Umbilical cord (tissue), 2 donors: ENCODE data around the gene AGBL2. TPM values are rescaled to one million over a fixed set of nuclear protein-coding genes. Genes with fewer than 3 reads are reported as not detected.
"Not testable (repeated sequence)": the region's sequence is repeated elsewhere in the genome, so short reads cannot be mapped to it uniquely, and the experiment has no call there.

Experiments
- DNase-seq: peaks from one replicate; pipeline ENCODE4 v3.0.0-alpha.2; 2015; ENCODE audit warnings: low spot score
- total RNA-seq: library from RNA; depleted of rRNA; stranded (reverse); fragments of >200 nt; gene quantifications from one replicate; pipeline ENCODE4 v1.2.3, GENCODE V29; 2014; ENCODE audit warnings: low replicate concordance; ENCODE audit not compliant: insufficient read depth

AGBL2 gene, protein sequence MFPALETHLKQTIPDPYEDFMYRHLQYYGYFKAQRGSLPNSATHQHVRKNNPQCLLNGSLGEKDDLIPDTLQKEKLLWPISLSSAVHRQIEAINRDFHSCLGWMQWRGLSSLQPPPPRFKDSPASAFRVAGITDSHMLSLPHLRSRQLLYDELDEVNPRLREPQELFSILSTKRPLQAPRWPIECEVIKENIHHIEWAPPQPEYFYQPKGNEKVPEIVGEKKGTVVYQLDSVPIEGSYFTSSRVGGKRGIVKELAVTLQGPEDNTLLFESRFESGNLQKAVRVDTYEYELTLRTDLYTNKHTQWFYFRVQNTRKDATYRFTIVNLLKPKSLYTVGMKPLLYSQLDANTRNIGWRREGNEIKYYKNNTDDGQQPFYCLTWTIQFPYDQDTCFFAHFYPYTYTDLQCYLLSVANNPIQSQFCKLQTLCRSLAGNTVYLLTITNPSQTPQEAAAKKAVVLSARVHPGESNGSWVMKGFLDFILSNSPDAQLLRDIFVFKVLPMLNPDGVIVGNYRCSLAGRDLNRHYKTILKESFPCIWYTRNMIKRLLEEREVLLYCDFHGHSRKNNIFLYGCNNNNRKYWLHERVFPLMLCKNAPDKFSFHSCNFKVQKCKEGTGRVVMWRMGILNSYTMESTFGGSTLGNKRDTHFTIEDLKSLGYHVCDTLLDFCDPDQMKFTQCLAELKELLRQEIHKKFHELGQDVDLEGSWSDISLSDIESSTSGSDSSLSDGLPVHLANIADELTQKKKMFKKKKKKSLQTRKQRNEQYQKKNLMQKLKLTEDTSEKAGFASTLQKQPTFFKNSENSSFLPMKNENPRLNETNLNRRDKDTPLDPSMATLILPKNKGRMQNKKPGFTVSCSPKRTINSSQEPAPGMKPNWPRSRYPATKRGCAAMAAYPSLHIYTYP
- 1.2 TPM for total RNA-seq

DNA sequence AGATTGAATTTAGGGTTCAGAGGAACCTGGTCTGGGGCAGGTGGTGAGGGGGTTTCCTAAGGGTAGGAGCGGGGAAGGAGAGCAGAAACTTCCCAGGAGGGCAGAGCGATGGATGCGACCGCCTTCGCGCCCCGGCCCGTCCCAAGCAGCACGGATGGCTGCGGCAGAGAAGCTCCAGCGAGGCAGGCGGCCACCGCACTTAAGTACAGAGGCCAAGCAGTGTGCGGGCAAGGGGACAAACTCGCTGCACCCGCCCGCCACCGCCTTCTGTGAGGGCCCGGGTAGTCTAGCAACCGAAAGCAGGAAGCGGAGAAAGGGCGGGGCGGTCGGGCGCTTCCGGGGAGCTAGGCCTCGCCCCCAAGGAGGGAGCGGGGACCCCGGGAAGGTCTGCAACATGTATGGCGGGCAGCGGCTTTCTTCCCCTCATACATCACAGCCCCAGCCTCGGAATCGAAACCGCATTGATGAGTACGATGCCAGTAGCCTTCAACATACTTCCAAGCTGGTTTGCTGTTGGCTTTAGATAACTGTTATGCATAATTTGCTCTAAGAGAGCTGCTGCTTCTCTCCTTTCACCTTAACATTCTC, at the start of gene AGBL2:
AGBL2 (minus strand) TSS at position 288 of the 588 bp plus-strand sequence. CDS start 719 bp downstream, outside the sequence.
- peak; percentile 84 for DNase-seq

DNA sequence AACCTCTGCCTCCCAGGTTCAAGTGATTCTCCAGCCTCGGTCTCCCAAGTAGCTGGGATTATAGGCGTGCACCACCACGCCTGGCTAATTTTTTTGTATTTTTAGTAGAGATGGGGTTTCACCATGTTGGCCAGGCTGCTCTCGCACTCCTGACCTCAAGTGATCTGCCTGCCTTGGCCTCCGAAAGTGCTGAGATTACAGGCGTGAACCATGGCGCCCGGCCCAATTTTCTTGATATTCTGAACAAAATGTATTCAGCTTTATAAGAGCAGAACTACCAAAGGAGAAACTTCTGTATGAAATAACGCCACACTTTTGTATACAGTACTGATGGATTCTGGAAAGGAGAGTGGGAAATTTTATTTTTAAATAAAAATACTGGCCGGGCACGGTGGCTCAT, 44.1 kb upstream of the AGBL2 start:
- not testable (repeated sequence) for DNase-seq

DNA sequence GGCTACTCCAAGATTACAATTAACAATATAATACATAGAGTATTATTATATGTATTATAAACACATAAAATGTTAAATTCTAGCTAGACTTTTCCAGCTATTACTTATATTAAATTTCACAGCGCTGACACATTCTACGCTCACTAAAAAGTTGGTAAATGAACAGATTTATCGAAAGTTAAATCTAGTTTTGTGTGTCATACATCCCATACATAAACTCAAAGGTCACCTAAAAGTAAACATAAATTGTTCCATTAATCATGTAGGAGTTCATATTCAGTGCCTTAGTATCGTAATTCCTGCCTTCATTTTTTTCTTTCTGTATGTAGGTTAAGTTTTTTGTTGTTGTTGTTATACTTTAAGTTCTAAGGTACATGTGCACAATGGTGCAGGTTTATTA, 41.0 kb upstream of the AGBL2 start:
- DNase-seq, result no peak

DNA sequence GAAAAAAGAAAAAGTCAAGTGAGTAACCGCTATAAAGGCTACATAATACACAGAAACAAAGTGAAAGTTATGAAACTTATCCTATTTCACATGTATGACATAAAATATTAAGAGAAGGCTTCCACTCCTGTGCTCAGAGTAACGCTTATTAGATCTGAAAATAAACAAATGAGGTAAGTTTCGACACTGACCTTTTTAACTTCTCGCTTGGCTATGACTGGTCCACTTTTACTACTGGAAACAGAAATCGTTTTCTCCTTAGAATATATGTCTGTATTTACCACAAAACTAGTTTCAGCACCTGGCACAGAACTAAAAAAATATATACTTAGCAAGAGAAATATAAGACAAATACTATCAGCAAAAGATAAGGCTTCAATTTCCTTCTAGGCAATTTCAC, 35.6 kb upstream of the AGBL2 start:
- DNase-seq, result no peak

DNA sequence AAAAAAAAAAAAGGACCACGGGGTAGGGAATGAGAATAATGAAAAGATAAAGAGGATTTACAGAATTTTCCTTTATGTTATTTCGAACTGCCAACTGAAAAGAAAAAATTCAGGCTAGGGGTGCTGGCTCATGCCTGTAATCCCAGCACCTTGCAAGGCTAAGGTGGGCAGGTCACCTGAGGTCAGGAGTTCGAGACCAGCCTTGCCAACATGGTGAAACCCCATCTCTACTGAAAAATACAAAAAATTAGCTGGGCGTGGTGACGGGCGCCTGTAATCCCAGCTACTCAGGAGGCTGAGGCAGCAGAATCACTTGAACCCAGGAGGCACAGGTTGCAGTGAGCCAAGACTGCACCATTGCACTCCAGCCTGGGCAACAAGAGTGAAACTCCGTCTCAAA, 27.3 kb upstream of the AGBL2 start:
- not testable (repeated sequence) for DNase-seq

DNA sequence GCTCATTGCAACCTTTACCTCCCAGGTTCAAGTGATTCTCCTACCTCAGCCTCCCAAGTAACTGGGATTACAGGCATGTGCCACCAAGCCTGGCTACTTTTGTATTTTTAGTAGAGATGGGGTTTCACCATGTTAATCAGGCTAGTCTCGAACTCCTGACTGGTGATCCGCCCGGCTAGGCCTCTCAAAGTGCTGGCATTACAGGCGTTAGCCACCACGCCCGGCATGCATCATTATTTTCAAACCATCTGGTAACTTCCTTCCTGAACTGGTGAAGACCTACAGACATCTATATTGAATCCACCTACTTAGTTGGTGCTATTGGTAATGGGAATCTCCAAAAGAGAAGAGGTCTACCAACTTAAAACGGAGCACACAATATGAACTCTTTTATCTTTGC, 22.6 kb upstream of the AGBL2 start:
- DNase-seq, result not testable (repeated sequence)

DNA sequence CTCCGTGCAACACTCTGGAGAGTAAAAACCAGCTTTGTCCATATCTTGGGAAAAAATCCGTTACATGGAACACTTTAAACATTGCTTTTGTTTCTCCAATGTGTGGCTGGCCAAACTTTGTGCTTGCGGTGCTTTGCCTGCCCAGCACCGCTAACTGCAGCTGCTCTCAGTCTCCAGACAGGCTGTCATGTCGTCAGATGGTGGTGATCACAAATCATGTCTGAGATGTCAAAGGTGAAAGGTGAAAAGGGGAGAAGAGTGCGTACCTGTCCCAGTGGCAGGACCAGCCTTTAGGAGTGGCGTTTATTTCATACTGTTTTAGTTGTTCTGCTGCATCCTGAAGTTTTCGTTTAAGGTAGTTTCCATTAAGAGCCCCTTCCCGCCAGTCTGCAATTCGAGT, 17.1 kb upstream of the AGBL2 start:
- no peak for DNase-seq

DNA sequence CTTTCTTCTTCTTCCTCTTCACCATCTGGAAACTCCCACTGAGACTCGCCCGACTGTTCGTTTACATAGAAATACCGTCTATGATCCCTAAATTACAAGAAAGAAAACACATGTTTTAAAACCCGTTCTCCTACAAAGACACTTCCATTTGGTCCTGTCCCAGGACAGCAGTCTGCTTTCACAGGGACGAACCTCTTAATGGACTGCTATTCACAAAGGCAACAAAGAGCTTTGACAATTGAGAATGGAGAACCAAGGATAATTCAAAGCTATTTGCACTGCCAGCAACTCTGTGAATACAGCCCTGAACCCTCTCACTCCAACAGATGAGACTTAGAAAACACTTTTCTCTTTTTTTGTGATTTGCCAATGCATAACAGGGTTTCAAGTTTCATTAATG, 16.3 kb upstream of the AGBL2 start:
- no peak for DNase-seq

DNA sequence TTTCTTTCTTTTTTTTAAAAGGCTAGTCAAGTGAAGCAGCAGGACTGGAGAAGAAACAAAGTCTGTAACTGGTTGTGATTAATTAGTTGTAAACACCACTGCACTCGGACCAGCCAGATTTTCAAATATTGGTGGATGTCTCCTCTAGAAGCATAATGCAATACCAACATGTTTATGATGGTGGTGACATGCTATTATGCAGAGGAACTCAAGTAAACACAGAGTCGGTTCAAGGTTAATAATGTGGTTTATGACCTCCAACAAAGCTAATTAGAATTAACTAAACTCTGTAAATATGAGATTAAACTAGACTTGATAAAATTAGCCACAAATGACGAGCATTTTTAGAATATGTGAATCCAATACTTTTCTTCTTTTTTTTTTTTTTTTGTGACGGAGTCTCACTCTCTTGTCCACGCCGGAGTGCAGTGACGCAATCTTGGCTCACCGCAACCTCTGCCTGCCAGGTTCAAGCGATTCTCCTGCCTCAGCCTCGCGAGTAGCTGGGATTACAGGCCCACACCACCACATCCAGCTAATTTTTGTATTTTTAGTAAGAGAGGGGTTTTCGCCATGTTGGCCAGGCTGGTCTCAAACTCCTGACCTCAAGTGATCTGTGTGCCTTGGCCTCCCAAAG, 11.8 kb upstream of the AGBL2 start:
- no peak for DNase-seq

DNA sequence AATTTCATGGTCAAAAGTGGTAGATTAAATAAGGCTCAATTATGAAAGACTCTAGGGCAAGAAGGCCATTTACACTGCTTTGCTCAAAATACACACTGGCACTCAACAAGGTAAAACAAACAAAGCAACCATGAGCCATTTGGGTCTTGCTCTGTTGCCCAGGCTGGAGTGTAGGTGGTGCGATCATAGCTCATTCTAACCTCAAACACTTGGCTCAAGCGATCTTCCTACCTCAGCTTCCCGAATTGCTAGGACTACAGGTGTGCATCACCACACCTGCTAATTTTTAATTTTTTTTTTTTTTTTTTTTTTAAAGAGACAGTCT, 10.9 kb upstream of the AGBL2 start:
- no peak for DNase-seq

DNA sequence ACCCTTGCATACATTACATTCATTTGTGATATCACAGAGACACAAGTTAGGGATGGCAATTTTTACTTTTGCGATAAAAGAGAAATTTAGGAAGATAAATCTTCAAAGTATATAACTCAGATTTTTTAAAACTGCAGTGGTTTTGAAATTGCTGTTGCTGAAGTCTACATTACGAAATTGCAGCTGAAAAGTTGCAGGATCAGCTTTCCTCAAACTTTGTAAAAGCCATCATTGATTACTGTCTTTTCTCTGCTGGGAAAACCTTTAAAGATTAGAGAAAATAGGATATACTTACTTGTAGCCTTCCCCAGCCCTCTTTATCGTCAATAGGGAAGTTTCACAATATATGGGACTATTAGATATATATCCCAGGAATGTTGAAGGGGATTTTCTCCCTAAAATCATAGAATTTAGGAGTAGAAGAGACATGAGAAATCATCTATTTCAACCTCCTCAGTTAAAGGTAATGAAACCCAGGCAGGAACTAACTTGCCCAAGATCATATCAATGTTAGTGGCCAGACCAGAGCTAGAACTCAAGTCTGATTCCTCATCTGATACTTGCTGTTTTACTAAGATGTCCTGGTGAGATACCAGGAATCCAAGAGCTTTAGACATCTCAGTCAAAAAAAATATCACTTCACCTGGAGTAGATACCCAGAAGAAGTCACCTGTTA, 10.4 kb upstream of the AGBL2 start:
- DNase-seq, result no peak

DNA sequence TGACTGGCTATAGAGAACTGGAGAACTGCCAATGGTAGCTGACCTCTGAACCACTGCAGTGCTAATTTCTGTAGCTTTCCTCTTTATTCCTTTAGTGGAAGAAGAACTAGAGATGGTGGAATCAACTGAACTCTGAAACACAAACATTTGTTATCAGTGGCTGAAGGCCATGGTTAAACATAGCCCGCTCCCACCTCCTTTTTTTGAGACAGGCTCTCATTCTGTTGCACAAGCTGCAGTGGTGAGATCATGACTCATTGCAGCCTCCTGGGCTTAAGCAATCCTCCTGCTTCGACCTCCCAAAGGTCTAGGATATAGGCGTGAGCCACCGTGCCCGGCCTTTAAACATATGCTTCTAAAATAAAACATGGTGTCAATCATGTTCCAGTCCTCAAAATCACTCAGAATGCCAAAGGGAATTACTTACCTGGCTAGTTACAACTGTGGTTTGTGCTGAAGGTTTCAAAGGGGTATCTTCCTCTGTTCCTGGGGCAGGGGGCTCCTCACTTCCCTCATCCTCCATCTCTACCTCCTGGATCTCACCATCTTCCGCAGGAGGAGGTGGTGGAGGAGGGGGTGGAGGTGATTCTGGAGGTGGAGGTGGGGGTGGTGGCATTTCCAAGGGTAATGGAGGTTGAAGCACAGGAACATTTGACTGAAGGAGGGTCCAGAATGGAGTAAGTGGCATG, 9.0 kb upstream of the AGBL2 start:
- no peak for DNase-seq

DNA sequence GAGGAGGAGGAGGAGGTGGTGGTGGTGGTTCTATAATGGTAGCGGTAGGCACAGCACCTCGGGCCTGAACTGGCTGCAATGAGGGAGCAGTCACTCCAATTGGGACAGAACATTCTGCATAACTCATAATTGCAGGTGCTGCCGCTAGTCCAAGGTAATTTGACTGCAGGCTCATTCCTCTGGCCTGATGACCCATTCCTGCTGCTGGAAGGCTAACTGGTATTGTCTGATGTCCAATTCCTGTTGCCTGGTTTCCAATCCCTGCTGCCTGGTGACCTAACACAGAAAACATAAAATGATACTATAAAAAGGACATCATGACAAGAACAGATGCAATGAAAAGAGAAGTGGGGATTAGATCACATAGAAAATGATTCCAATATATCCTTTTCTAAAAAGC, 7.9 kb upstream of the AGBL2 start:
- DNase-seq, result no peak

DNA sequence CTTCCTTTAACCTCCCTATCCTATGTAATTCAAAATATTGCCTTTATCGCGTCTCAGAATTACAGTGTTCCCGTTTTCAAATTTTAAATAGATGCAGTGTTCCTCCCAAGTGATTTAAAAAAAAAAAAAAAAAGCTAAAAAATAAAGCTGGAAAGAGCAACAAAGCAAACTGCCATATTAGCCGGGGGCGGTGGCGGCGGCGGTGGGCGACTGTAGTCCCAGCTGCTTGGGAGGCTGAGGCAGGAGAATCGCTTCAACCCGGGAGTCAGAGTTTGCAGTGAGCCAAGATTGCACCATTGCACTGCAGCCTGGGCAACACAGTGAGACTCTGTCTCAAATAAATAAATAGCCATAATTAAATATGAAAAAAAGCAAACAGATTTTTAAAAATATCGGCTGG, 5.5 kb upstream of the AGBL2 start:
- no peak for DNase-seq

DNA sequence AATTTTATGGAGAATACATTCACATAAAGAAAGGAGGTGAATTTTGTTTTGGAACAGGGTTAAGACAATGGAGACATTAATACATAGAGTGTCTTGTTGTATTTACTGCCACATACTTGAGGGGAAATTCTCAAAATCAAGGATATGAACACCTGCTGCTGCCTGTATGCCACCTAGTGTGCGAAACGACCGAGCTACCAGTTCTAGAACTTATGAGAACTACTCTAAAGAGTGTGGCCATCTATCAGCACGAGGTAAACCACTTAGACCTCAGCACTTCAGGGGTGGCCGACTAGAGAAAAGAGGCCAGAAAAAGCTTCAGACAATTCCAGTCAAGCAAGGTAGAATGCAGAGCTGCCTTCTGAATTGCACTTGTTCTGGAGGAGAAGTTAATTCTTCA, 1.5 kb upstream of the AGBL2 start:
- DNase-seq, result no peak

DNA sequence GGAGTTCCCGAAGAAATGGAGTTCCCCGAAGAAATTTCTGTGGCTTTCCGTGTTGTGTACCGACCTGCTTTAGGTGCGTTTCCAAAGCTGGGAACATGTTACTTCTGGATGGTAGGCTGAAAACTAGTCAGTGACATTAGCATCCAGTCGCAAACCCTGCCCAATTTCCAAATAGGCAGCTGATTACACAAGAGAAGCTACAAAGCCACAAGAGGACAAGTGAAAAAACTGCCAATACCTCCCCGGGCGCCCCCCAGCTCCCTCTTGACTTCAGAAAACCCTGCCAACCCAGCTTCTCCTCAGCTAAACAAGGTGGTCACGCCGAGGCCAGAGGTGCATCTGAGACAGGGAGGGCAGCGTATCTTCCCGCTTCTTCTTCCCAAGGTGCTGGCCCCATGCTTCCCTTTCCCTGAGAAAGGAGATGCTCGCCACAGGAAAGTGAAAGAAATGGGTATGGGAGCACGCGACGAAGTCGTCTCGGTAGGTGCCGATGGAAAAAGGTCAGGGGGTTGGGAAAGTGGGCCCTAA, 551 bp downstream of the AGBL2 start:
- peak; percentile 28 for DNase-seq

DNA sequence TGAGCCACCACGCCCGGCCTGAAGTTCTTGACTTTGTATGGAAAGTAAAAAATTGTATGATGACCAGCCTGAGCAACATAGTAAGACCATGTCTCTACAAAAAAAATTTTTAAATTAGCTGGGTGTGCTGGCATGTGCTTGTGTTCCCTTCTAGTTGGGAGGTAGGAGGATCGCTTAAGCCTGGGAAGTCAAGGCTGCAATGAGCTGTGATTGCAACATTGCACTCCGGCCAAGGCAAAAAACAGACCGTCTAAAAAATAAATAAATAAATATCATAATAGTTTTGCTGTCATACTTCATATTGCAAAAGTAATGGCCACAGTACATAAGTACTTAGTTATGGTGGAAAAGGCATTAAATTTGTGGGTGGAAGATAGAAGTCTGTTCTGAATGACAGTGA, 3.4 kb downstream of the AGBL2 start:
- peak; percentile 27 for DNase-seq

DNA sequence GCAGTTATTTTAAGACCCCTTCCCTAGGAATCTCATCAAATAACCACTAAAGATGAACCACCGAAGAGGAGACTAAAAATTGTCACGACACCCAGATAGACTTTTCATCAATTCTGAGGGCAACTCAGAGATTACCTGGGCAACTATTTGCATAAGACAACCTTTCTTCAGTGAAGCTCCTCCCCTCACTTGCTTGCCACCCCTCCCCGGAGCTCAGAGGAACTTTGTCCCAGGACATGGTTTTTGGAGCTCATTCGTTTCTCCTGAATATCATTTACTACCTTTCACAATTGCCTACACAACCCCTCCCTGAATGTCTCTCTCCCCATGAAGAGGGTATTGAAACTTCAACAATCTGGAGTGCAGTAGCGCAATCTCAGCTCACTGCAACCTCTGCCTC, 3.9 kb downstream of the AGBL2 start:
- no peak for DNase-seq

DNA sequence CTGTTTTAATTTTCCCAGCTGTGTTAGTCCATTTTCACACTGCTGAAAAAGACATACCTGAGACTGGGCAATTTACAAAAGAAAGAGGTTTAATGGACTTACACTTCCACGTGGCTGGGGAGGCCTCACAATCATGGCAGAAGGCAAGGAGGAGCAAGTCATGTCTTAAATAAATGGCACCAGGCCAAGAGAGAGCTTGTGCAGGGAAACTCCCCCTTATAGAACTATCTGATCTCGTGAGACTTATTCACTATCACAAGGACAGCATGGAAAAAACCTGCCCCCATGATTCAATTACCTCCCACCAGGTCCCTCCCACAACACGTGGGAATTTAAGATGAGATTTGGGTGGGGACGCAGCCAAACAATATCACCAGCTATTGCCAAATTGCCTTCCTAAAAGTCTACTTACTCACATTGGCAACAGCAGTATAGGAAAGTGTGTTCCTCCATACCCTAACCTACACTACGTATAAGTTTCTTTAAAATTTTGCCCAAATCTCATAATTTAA, 7.8 kb downstream of the AGBL2 start:
- DNase-seq, result not testable (repeated sequence)

DNA sequence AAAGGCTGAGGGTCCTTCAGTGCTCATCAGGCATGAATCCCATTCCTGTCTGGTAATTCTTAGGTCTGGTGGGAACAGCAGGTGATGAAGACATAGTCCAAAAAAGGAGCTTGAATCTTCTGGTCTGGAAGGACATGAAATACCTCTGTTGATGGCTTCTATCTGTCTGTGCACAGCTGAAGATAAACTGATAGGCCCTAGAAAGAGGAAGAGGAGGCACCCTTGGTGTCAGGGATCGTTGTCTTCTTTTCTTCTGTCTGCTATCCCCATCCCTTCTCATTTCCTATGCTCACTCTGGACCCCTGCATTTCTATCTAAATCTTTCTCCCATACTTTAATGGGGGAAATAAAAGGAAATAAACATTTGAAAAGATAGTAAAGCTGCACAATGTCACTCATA, 9.4 kb downstream of the AGBL2 start:
- DNase-seq, result no peak
